GM12875 (cell line): Measurements from ENCODE around the gene LGI4.
"Not testable (repeated sequence)": the region's sequence is repeated elsewhere in the genome, so short reads cannot be mapped to it uniquely, and the experiment has no call there.

Experiments used
- H3K4me3 ChIP-seq: one replicate; pipeline ENCODE4 v1.5.1; 2011; ENCODE audit warnings: low read depth, low read length, control low read depth
- TF ChIP-seq, protein P1 (sequence below): IDR thresholded peaks from 2 replicates; pipeline ENCODE4 v1.5.1; 2011; ENCODE audit warnings: low read depth, mild to moderate bottlenecking, control low read depth, inconsistent platforms, low read length, moderate library complexity, borderline replicate concordance; ENCODE audit not compliant: insufficient read depth

LGI4 gene

DNA sequence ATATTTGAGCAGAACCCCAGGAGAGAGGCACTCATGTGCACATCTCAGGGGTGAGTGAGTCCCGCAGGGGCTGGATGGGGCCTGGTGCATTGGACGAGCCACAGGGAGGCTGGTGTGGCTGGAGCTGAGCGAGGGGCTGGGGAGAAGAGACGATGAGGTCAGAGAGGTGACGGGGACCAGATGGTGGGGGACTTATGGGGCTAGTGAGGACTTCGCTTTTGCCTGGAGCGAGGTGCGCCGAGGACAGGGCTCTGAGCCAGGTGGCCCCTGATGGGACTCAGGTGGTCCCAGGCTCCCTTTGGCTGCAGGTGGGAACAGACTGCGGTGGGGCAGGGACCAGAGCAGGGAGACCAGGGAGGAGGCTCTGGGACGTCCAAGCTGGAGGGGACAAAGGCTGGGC, 26.1 kb downstream of the LGI4 start:
- TF ChIP-seq, protein P1, sequence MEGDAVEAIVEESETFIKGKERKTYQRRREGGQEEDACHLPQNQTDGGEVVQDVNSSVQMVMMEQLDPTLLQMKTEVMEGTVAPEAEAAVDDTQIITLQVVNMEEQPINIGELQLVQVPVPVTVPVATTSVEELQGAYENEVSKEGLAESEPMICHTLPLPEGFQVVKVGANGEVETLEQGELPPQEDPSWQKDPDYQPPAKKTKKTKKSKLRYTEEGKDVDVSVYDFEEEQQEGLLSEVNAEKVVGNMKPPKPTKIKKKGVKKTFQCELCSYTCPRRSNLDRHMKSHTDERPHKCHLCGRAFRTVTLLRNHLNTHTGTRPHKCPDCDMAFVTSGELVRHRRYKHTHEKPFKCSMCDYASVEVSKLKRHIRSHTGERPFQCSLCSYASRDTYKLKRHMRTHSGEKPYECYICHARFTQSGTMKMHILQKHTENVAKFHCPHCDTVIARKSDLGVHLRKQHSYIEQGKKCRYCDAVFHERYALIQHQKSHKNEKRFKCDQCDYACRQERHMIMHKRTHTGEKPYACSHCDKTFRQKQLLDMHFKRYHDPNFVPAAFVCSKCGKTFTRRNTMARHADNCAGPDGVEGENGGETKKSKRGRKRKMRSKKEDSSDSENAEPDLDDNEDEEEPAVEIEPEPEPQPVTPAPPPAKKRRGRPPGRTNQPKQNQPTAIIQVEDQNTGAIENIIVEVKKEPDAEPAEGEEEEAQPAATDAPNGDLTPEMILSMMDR: no peak
- no peak overlapping the region for H3K4me3 ChIP-seq

DNA sequence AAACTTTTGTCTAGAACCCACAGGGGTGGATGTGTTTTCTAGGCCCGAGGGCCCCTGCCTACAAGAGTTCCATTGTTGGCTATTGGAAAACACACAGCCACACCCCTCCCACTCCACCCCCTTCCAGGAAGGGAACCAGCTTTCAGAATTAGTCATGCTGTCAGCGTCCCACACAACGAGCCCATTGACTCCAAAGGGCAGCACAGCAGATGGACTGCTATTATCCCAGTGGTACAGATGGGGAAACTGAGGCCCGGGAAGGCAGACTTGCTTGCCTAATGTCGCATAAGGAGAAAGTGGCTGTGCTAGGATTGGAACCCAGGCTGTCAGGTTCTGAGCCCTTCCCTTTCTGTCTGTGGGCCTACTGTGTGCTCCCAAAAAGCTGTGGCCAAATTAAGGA, 27.3 kb downstream of the LGI4 start:
- TF ChIP-seq, protein P1: no peak
- no peak overlapping the region for H3K4me3 ChIP-seq

DNA sequence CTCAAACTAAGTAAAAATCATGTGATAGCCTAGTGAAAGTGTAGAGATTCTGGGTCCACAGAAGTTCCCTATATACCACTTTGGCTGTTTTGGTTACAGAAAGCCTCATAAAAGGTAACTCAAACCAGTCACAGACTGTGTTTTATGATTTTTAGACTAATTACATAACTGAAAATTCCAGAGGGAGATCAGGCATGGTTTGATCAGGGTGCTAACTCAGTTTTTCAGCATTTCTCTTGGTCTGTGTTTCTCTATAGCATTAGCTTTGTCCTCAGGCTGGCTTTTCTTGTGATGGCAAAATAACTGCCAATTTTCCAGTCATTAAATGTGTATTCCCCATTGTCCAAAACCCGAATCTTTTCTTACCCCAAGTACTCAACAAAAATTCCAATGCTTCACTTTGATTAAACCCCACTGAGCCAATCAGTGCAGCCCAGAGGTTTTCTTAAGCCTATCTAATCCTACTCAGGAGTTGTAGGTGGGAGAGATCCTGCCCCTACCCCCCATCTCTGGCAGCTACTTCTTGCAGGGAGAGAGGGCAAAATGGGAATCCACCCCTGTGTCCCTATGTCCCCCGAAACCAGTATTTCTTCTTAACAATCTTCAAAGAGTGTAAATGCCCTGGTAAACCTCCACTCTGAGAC, 27.8 kb downstream of the LGI4 start:
- no peak overlapping the region for H3K4me3 ChIP-seq
- TF ChIP-seq, protein P1: no peak

DNA sequence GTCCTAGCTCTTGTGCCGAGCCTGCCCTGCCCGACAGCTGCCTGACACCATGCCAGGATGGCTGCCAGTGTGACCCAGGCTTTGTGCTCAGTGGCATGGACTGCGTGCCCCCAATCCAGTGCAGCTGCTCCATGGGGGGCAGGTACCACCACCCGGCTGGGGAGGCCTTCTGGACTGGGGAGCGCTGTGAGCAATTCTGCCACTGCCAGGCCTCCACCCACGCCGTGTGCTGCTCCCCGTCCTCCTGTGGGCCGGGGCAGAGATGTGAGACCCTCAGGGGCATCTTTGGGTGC, 28.6 kb downstream of the LGI4 start:
- H3K4me3 ChIP-seq: no peak overlapping the region
- TF ChIP-seq, protein P1: no peak

DNA sequence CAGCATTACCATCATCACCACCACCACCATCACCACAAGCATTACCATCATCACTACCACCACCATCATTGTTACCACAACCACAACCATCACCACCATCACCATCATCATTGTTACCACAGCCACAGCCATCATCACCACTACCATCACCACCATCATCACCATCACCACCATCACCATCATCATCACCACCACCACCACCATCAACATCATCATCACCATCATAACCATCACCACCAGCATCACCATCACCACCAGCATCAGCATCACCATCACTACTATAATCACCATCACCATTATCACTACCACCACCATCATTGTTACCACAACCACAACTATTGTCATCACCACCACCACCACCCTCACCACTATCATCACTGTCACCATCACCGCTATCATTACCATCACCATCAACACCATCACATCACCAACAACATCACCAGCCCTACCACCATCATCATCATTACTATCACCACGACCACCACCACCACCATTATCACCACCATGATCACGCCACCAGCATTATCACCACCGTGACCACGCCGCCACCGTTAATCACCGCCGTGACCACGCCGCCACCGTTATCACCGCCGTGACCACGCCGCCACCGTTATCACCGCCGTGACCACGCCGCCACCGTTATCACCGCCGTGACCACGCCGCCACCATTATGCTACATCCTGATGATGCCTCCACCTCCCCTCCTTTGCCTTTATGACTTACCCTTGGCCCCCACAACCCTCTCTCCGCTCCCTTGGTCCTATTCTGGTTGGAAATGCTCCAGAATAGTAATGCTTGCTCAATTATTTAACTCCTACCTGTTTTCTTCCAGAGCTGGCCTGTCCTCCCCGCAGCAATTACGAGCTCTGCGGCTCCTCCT, 29.2 kb downstream of the LGI4 start:
- no peak overlapping the region for H3K4me3 ChIP-seq
- TF ChIP-seq, protein P1: no peak

DNA sequence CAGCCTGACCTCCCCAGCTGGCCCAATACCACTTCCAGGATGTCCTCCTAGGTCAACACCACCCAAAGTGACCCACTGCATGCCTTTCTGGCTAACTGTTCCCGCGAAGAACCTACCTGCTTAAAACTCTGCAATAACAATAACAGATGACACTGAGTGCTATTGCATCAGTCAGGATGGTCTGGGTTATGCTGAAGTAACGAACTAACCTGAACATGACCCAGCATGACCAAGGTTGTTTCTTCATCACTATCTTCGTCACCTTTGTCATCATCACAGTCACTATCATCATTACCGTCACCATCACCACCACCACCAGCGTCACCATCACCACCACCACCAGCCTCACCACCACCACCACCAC, 29.8 kb downstream of the LGI4 start:
- no peak overlapping the region for H3K4me3 ChIP-seq
- TF ChIP-seq, protein P1: no peak

DNA sequence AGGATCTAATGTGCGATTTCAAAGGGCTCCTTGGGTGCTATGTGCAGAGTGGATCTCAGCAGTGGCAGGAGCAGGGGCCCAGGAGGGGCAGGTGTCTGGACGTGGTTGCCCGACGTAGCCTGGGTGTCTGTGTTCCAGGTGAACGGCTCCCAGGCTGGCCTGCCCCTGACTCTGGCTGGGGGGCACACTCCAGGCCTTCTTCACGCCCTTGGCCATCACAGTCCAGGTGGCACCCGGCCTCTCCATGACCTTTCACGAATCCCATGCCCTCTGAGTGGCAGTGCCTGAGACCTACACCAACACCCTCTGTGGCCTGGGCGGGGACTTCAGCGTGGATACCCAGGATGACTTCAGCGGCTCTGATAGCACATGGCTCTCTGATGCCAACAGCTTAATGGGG, 30.5 kb downstream of the LGI4 start:
- H3K4me3 ChIP-seq: no peak overlapping the region
- TF ChIP-seq, protein P1: no peak

DNA sequence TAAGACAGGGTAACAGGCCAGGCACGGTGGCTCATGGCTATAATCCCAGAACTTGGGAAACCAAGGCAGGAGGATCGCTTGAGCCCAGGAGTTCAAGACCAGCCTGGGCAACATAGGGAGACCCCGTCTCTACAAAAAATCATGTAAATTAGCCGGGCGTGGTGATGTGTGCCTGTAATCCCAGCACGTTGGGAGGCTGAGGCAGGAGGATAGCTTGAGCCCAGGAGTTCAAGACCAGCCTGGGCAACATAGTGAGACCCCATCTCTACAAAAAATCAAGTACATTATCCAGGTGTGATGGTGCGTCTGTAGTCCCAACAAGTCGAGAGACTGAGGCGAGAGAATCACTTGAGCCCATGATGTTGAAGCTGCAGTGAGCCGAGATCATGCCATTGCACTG, 31.2 kb downstream of the LGI4 start:
- not testable (repeated sequence) for H3K4me3 ChIP-seq

DNA sequence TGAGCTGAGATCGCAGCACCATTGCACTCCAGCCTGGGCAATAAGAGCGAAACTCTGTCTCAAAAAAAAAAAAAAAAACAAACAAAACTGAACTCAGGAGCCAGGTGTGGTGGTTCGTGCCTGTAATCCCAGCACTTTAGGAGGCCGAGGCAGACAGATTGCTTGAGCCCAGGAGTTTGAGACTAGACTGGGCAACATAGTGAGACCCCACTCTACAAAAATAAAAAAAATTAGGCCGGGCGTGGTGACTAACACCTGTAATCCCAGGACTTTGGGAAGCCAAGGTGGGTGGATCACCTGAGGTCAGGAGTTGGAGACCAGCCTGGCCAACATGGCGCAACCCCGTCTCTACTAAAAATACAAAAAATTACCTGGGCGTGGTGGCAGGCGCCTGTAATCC, 32.9 kb downstream of the LGI4 start:
- H3K4me3 ChIP-seq: not testable (repeated sequence)
